A673 (cell line): ENCODE results near the gene STK11. TPM values are rescaled to one million over a fixed set of nuclear protein-coding genes. Genes with fewer than 3 reads are reported as not detected.

Experiments
- BruUV-seq: library from RNA; stranded (reverse); fragments of 400-500 nt; replicated peaks from 2 replicates; lab custom pipeline; 2021; lab: Mats Ljungman, UMichigan
- CTCF ChIA-PET: fragments of 300-600 bp; sonication (Branson Sonifier 250); formaldehyde crosslinking; loops from one replicate; lab custom pipeline; 2022; ENCODE audit warnings: antibody characterized with exemption; lab: Charles Lee
- POLR2A ChIA-PET: fragments of 300-600 bp; sonication (Branson Sonifier 250); formaldehyde crosslinking; loops from one replicate; lab custom pipeline; 2022; ENCODE audit warnings: antibody characterized with exemption; ENCODE audit not compliant: low non-redundant PET; lab: Charles Lee
- DNase-seq: peaks from one replicate; pipeline ENCODE4 v3.0.0-alpha.2; 2015; ENCODE audit warnings: low spot score
- H3K27ac ChIP-seq: fragments of 200-600 bp; sonication (generic); 2 replicates; pipeline ENCODE4 v1.5.1; 2016; ENCODE audit warnings: mixed run types, low read depth, mild to moderate bottlenecking, mixed read lengths, antibody characterized with exemption, low read length; ENCODE audit not compliant: poor library complexity, severe bottlenecking
- H3K27me3 ChIP-seq: fragments of 200-600 bp; sonication (generic); replicated peaks from 2 replicates; pipeline ENCODE4 v1.6.1; 2017; ENCODE audit warnings: mixed run types, low read depth, mild to moderate bottlenecking, mixed read lengths, antibody characterized with exemption, low read length; ENCODE audit not compliant: insufficient read depth, poor library complexity
- H3K36me3 ChIP-seq: fragments of 200-600 bp; sonication (generic); 2 replicates; pipeline ENCODE4 v1.6.1; 2016; ENCODE audit warnings: mixed run types, mild to moderate bottlenecking, mixed read lengths, antibody characterized with exemption, low read length; ENCODE audit not compliant: insufficient read depth, poor library complexity, severe bottlenecking
- H3K4me1 ChIP-seq: fragments of 200-600 bp; sonication (generic); 2 replicates; pipeline ENCODE4 v1.6.1; 2017; ENCODE audit warnings: mixed run types, mild to moderate bottlenecking, mixed read lengths, antibody characterized with exemption, low read length; ENCODE audit not compliant: insufficient read depth, poor library complexity, severe bottlenecking
- H3K4me3 ChIP-seq: fragments of 200-600 bp; sonication (generic); 2 replicates; pipeline ENCODE4 v1.5.1; 2016; ENCODE audit warnings: low read depth, mixed run types, mild to moderate bottlenecking, mixed read lengths, low read length; ENCODE audit not compliant: poor library complexity, severe bottlenecking
- H3K9me3 ChIP-seq: fragments of 200-600 bp; sonication (generic); 2 replicates; pipeline ENCODE4 v1.6.1; 2016; ENCODE audit warnings: mixed run types, low read depth, mild to moderate bottlenecking, mixed read lengths, antibody characterized with exemption, low read length; ENCODE audit not compliant: poor library complexity, severe bottlenecking
- CTCF ChIP-seq: fragments of 300-800, 200-600 bp; sonication (generic); conservative IDR thresholded peaks from 2 replicates; pipeline ENCODE4 v1.5.1; 2017; ENCODE audit warnings: low read depth, mild to moderate bottlenecking, antibody characterized with exemption, low read length, moderate library complexity, mixed read lengths
- EZH2 ChIP-seq: fragments of 200-600 bp; sonication (generic); IDR thresholded peaks from 2 replicates; pipeline ENCODE4 v1.6.1; 2017; ENCODE audit warnings: borderline replicate concordance, low read depth, mild to moderate bottlenecking, mixed read lengths, antibody characterized with exemption, low read length; ENCODE audit not compliant: poor library complexity, severe bottlenecking
- intact Hi-C: fragments of 100-400 bp; cut with micrococcal nuclease; formaldehyde crosslinking; loops from one replicate; pipeline ENCODE4 v1.10.0; 2022; ENCODE audit not compliant: unreplicated experiment
- total RNA-seq: library from RNA; stranded (reverse); gene quantifications from 2 replicates; pipeline ENCODE4 v1.2.3, GENCODE V29; 2021

STK11 gene
- total RNA-seq, 1 experiment from 2014 or later: 64.9 TPM

GRCh38 chr19:1225440-1226226 is 20.1 kb downstream of the STK11 start:
- intact Hi-C loops: no loop called here
- no peak overlapping the region for H3K4me3 ChIP-seq
- BruUV-seq: no TSS peak
- ChIA-PET POLR2A (no interaction called here), CTCF (no interaction called here)
- no peaks in the 10 kb centered on the region for H3K4me1 ChIP-seq
- H3K27me3 ChIP-seq: no peaks in the 10 kb centered on the region
- no peak for TF ChIP-seq EZH2
- TF ChIP-seq CTCF: no peak
- no peak overlapping the region for H3K27ac ChIP-seq
- DNase-seq: no peak
- H3K36me3 ChIP-seq: peaks cover 33% of the 10 kb centered on the region
- H3K9me3 ChIP-seq: no peaks in the 10 kb centered on the region

- Histone ChIP-seq H3K4me1 (no peaks in the 10 kb centered on the region), H3K27me3 (no peaks in the 10 kb centered on the region), H3K9me3 (no peaks in the 10 kb centered on the region), H3K36me3 (peaks cover 28% of the 10 kb centered on the region), H3K4me3 (no peak overlapping the region), H3K27ac (no peak overlapping the region)
- TF ChIP-seq CTCF: no peak
- TF ChIP-seq EZH2: no peak
- intact Hi-C loops: no loop called here
- POLR2A ChIA-PET: no interaction called here
- CTCF ChIA-PET: no interaction called here
- no TSS peak for BruUV-seq
- DNase-seq: no peak
These were observed 20.6 kb downstream of the STK11 start for GRCh38 chr19:1226227-1226518.

GRCh38 chr19:1226522-1227303 is 21.1 kb downstream of the STK11 start:
- TF ChIP-seq EZH2: no peak
- TF ChIP-seq CTCF: no peak
- no peak for DNase-seq
- intact Hi-C loops: no loop called here
- POLR2A ChIA-PET: no interaction called here
- CTCF ChIA-PET: no interaction called here
- no peaks in the 10 kb centered on the region for H3K4me1 ChIP-seq
- no TSS peak for BruUV-seq
- no peaks in the 10 kb centered on the region for H3K9me3 ChIP-seq
- no peak overlapping the region for H3K4me3 ChIP-seq
- no peak overlapping the region for H3K27ac ChIP-seq
- H3K27me3 ChIP-seq: no peaks in the 10 kb centered on the region
- H3K36me3 ChIP-seq: peaks cover 22% of the 10 kb centered on the region
